Ovary (tissue), 3 donors: ENCODE results near the gene FREY1.

Experiments used
- EP300 ChIP-seq: sonication (generic); formaldehyde crosslinking; IDR thresholded peaks from one replicate; pipeline ENCODE4 v1.6.1; 2017; ENCODE audit warnings: antibody characterized with exemption
- TF ChIP-seq, protein P1 (sequence below), 3 donors: fragments of 450-650 bp in 2 of 3; fragments of 200-600 bp in 1 of 3; IDR thresholded peaks; one replicate each; pipeline versions ENCODE4 v1.5.1 to v1.8.0; 2016 to 2022; ENCODE audit warnings: antibody characterized with exemption in 3 of 3, mild to moderate bottlenecking in 1 of 3
- donor health status: DM: no; HTN: no; CAD: no.

- TF ChIP-seq, protein P1, sequence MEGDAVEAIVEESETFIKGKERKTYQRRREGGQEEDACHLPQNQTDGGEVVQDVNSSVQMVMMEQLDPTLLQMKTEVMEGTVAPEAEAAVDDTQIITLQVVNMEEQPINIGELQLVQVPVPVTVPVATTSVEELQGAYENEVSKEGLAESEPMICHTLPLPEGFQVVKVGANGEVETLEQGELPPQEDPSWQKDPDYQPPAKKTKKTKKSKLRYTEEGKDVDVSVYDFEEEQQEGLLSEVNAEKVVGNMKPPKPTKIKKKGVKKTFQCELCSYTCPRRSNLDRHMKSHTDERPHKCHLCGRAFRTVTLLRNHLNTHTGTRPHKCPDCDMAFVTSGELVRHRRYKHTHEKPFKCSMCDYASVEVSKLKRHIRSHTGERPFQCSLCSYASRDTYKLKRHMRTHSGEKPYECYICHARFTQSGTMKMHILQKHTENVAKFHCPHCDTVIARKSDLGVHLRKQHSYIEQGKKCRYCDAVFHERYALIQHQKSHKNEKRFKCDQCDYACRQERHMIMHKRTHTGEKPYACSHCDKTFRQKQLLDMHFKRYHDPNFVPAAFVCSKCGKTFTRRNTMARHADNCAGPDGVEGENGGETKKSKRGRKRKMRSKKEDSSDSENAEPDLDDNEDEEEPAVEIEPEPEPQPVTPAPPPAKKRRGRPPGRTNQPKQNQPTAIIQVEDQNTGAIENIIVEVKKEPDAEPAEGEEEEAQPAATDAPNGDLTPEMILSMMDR (IDR thresholded peaks at IDR 0.05): no peak
- TF ChIP-seq EP300: no peak
Measured at GRCh38 chr11:45920531-45921477, 13.7 kb upstream of the FREY1 start.
